ENCODE results near the gene CHEK1.

The CHEK1 gene

GRCh38 chr11:125667151-125667550, 42.2 kb downstream of the CHEK1 start:
- TF ChIP-seq CTCF (IDR thresholded peaks at IDR 0.05) = no peak

- no peak for TF ChIP-seq CTCF (IDR thresholded peaks at IDR 0.05)
Measured at GRCh38 chr11:125670172-125670571, 45.2 kb downstream of the CHEK1 start.

DNA sequence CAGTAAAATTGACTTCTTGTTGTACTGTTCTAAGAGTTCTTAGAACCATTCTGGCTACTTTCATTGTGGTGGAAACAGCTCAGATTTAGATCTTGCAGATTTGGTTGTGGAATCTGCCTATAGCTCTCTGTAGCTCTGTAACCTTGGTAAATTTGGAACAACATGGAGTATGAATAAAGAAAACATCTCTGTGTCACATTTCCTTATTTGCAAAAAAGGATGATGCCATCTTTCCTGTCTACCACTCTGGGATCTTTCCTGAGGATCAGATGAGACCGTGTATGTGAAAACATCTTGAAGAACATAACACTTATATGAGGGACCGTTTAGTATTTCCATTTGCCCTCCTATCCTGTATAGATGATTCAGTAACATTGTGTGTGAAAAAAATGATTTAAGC, 46.6 kb downstream of the CHEK1 start:
- TF ChIP-seq CTCF (IDR thresholded peaks at IDR 0.05) = no peak

DNA sequence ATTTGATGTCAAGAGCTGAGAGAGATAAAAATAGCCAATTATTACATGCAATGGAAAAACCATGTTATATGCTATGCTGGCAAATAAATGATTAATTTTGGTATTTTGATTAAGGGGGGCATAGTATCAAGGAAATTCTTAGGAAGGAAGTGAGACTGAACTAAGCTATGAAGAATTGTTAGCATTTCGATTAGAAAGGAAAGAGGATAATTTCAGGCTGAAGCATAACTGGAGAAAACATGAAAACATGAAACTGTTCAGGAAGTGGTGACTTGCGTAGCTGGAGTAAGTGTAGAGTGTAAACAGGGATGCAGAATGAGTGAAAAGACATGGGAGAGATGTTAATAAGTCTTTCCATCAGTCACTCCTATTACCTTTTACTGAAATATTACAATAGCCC, 49.2 kb downstream of the CHEK1 start:
- TF ChIP-seq CTCF (IDR thresholded peaks at IDR 0.05) = no peak

- TF ChIP-seq CTCF (IDR thresholded peaks at IDR 0.05) = no peak
Measured at GRCh38 chr11:125675196-125675595, 50.2 kb downstream of the CHEK1 start.

DNA sequence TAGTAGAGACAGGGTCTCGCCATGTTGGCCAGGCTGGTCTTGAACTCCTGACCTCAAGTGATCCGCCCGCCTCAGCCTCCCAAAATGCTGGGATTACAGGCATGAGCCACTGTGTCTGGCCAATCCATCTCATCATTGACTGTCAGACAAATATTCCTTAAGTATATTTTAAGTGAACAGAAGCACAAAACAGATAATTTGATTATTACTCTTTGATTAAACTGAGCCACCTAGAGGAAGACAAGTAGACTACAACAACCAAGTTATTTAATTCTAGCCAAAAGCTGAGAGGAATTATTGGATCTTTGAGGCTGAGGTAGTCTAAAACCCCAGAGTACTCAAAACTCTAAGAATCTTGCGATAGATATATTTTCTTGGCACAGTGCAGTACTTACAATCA, 54.4 kb downstream of the CHEK1 start:
- TF ChIP-seq CTCF (IDR thresholded peaks at IDR 0.05) = peak; percentile 53

- TF ChIP-seq CTCF (IDR thresholded peaks at IDR 0.05) = no peak
Measured at GRCh38 chr11:125679837-125680236, 54.9 kb downstream of the CHEK1 start.

GRCh38 chr11:125680747-125681146, 55.8 kb downstream of the CHEK1 start, which contains the start of gene ACRV1:
Gene ACRV1 (minus strand): TSS chr11:125680847. CDS start chr11:125680780, 67 bp downstream.
- TF ChIP-seq CTCF (IDR thresholded peaks at IDR 0.05) = no peak

Data from LNCAP (cell line).